GM20431 (cell line): ENCODE data around the gene BIVM.

Source experiments
- in situ Hi-C: fragments of 300-500 bp; cut with MseI, MboI; formaldehyde crosslinking; loops from one replicate; pipeline ENCODE4 v1.15.0; 2020; ENCODE audit warnings: low sequenced_read_pairs; ENCODE audit not compliant: unreplicated experiment

BIVM gene

GRCh38 chr13:102784483-102784882, 14.4 kb upstream of the BIVM start:
- in situ Hi-C loops, result no loop called here

GRCh38 chr13:102788683-102789082, 10.2 kb upstream of the BIVM start:
- in situ Hi-C loops, result no loop called here

GRCh38 chr13:102792396-102792795, 6.5 kb upstream of the BIVM start:
- in situ Hi-C loops, result no loop called here

GRCh38 chr13:102793611-102794355, 5.1 kb upstream of the BIVM start:
- in situ Hi-C loops, result no loop called here

- in situ Hi-C loops, result no loop called here
Measured at GRCh38 chr13:102799426-102800144, 666 bp downstream of the BIVM start.

GRCh38 chr13:102800145-102801041, 1.5 kb downstream of the BIVM start:
- in situ Hi-C loops, result no loop called here

GRCh38 chr13:102805680-102806079, 6.8 kb downstream of the BIVM start:
- in situ Hi-C loops, result no loop called here

GRCh38 chr13:102807699-102808098, 8.8 kb downstream of the BIVM start:
- in situ Hi-C loops, result no loop called here

- in situ Hi-C loops, result no loop called here
Measured at GRCh38 chr13:102812611-102813287, 13.8 kb downstream of the BIVM start.

GRCh38 chr13:102814025-102814607, 15.2 kb downstream of the BIVM start:
- in situ Hi-C loops, result no loop called here

GRCh38 chr13:102814793-102815192, 15.9 kb downstream of the BIVM start:
- in situ Hi-C loops, result no loop called here

GRCh38 chr13:102815788-102816187, 16.9 kb downstream of the BIVM start:
- in situ Hi-C loops, result no loop called here

GRCh38 chr13:102816708-102817107, 17.8 kb downstream of the BIVM start:
- in situ Hi-C loops, result no loop called here

GRCh38 chr13:102817241-102817640, 18.3 kb downstream of the BIVM start:
- in situ Hi-C loops, result no loop called here

GRCh38 chr13:102817907-102818306, 19.0 kb downstream of the BIVM start:
- in situ Hi-C loops, result no loop called here

GRCh38 chr13:102825400-102825799, 26.5 kb downstream of the BIVM start:
- in situ Hi-C loops, result no loop called here

GRCh38 chr13:102825921-102826706, 27.2 kb downstream of the BIVM start:
- in situ Hi-C loops, result no loop called here

- in situ Hi-C loops, result no loop called here
Measured at GRCh38 chr13:102830646-102831045, 31.7 kb downstream of the BIVM start.

GRCh38 chr13:102836471-102836870, 37.6 kb downstream of the BIVM start:
- in situ Hi-C loops, result no loop called here
